HG03196 (cell line): ENCODE data around the gene CAMTA1.

Experiments
- ATAC-seq: cut with Tn5 transposase; IDR thresholded peaks from one replicate; pipeline ENCODE4 v1.9.1; 2021; ENCODE audit not compliant: unreplicated experiment

Gene CAMTA1

GRCh38 chr1:7018826-7019225, 233.6 kb downstream of the CAMTA1 start:
- no peak for ATAC-seq

GRCh38 chr1:7019510-7019909, 234.3 kb downstream of the CAMTA1 start:
- no peak for ATAC-seq

GRCh38 chr1:7022058-7022457, 236.8 kb downstream of the CAMTA1 start:
- ATAC-seq, result no peak

GRCh38 chr1:7025013-7025412, 239.8 kb downstream of the CAMTA1 start:
- ATAC-seq, result no peak

GRCh38 chr1:7026169-7026568, 240.9 kb downstream of the CAMTA1 start:
- no peak for ATAC-seq

GRCh38 chr1:7032992-7033391, 247.7 kb downstream of the CAMTA1 start:
- ATAC-seq, result no peak

GRCh38 chr1:7036386-7036785, 251.1 kb downstream of the CAMTA1 start:
- no peak for ATAC-seq

- ATAC-seq, result no peak
These were observed 254.5 kb downstream of the CAMTA1 start for GRCh38 chr1:7039590-7040220.

- no peak for ATAC-seq
These were observed 255.9 kb downstream of the CAMTA1 start for GRCh38 chr1:7040969-7041695.

- no peak for ATAC-seq
These were observed 257.3 kb downstream of the CAMTA1 start for GRCh38 chr1:7042322-7043190.

- no peak for ATAC-seq
These were observed 257.9 kb downstream of the CAMTA1 start for GRCh38 chr1:7043191-7043549.

GRCh38 chr1:7043719-7044535, 258.7 kb downstream of the CAMTA1 start:
- ATAC-seq, result no peak

- no peak for ATAC-seq
These were observed 260.6 kb downstream of the CAMTA1 start for GRCh38 chr1:7045897-7046296.

- no peak for ATAC-seq
These were observed 261.1 kb downstream of the CAMTA1 start for GRCh38 chr1:7046314-7046713.

GRCh38 chr1:7046891-7047290, 261.6 kb downstream of the CAMTA1 start:
- no peak for ATAC-seq

- ATAC-seq, result no peak
These were observed 262.6 kb downstream of the CAMTA1 start for GRCh38 chr1:7047866-7048265.

- no peak for ATAC-seq
These were observed 263.1 kb downstream of the CAMTA1 start for GRCh38 chr1:7048395-7048794.

GRCh38 chr1:7049913-7050625, 264.8 kb downstream of the CAMTA1 start:
- no peak for ATAC-seq

- no peak for ATAC-seq
These were observed 265.8 kb downstream of the CAMTA1 start for GRCh38 chr1:7050751-7051665.
